Mesothelial cell of epicardium (in vitro differentiated cells): ENCODE measurements around the gene TRMT61B. TPM values are rescaled to one million over a fixed set of nuclear protein-coding genes. Genes with fewer than 3 reads are reported as not detected.

Source experiments
- DNase-seq, 2 experiments: peaks; one replicate each; pipeline ENCODE4 v3.0.0; 2021; ENCODE audit warnings: low spot score in 2 of 2; ENCODE audit not compliant: unreplicated experiment in 2 of 2
- H3K27ac Mint-ChIP-seq: 2 replicates; pipeline ENCODE4 v1.8.0; 2021; ENCODE audit warnings: mixed read lengths
- H3K27me3 Mint-ChIP-seq: 2 replicates; pipeline ENCODE4 v1.8.0; 2021; ENCODE audit warnings: low read depth, mixed read lengths
- H3K36me3 Mint-ChIP-seq: 2 replicates; pipeline ENCODE4 v1.8.0; 2021; ENCODE audit warnings: mixed read lengths
- H3K4me1 Mint-ChIP-seq: 2 replicates; pipeline ENCODE4 v1.8.0; 2021; ENCODE audit warnings: mixed read lengths
- H3K4me3 Mint-ChIP-seq: 2 replicates; pipeline ENCODE4 v1.8.0; 2021; ENCODE audit warnings: mild to moderate bottlenecking, moderate library complexity, mixed read lengths
- H3K9me3 Mint-ChIP-seq: 2 replicates; pipeline ENCODE4 v1.8.0; 2021; ENCODE audit warnings: mixed read lengths
- total RNA-seq: library from RNA; stranded (reverse); gene quantifications from 3 replicates; pipeline ENCODE4 v1.2.1, GENCODE V29; 2021
- TF ChIP-seq, protein P1 (sequence below): fragments of 200-600 bp; sonication (generic); IDR thresholded peaks from one replicate; pipeline ENCODE4 v1.5.0; 2021; ENCODE audit warnings: antibody characterized with exemption; ENCODE audit not compliant: unreplicated experiment

TRMT61B gene
- total RNA-seq = 18.6 to 19.2 TPM (median 19.1 TPM) in 3 replicates

DNA sequence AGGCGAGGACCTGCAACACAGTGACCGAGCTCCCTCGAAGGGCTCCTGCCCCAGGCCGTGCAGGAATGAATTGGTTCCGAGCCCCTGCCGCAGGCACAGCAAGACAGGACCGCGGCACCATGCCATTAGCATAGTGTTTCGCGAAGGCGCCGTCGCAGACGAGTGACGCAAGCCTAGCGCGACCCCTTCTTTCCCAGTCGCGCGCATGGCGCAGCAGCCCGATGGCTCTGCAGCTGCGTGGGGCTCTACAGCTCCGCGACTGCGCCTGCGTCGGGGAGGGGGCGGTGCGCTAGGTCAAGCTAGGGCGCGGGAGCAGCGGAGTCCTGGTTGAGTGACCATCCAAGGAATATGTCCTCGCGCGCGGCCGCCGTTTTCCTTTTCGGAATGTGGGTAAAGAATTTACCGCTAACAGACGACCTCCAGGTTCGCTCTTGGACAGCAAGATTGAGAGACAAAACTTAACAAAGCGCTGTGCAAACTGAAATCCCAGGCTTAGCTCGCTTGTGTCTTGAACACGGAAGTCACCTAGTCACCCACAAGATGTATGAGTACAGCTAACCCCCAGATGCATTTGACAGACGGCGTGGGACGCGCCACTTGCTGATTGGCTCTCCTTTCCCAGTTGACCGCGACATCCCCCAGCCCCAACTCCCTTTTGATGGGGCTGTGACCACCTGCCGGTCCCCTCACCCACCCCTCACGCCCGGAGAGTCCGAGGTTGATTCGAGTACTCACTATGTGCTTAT, at the start of gene TRMT61B:
TSS of gene TRMT61B (minus strand) at position 164 of the 746 bp plus-strand sequence. CDS start at position 132, 32 bp downstream.
- peak within 1 kb of the TSS; percentile 99 for H3K27ac Mint-ChIP-seq
- H3K9me3 Mint-ChIP-seq = no peaks in the 10 kb centered on the region
- H3K36me3 Mint-ChIP-seq = peaks cover 5% of the 10 kb centered on the region
- TF ChIP-seq, protein P1, sequence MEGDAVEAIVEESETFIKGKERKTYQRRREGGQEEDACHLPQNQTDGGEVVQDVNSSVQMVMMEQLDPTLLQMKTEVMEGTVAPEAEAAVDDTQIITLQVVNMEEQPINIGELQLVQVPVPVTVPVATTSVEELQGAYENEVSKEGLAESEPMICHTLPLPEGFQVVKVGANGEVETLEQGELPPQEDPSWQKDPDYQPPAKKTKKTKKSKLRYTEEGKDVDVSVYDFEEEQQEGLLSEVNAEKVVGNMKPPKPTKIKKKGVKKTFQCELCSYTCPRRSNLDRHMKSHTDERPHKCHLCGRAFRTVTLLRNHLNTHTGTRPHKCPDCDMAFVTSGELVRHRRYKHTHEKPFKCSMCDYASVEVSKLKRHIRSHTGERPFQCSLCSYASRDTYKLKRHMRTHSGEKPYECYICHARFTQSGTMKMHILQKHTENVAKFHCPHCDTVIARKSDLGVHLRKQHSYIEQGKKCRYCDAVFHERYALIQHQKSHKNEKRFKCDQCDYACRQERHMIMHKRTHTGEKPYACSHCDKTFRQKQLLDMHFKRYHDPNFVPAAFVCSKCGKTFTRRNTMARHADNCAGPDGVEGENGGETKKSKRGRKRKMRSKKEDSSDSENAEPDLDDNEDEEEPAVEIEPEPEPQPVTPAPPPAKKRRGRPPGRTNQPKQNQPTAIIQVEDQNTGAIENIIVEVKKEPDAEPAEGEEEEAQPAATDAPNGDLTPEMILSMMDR = no peak
- H3K27me3 Mint-ChIP-seq = peaks cover 10% of the 10 kb centered on the region
- peaks cover 25% of the 10 kb centered on the region for H3K4me1 Mint-ChIP-seq
- H3K4me3 Mint-ChIP-seq = peak within 1 kb of the TSS; percentile 98
- DNase-seq = peak; percentile 92 to 98

DNA sequence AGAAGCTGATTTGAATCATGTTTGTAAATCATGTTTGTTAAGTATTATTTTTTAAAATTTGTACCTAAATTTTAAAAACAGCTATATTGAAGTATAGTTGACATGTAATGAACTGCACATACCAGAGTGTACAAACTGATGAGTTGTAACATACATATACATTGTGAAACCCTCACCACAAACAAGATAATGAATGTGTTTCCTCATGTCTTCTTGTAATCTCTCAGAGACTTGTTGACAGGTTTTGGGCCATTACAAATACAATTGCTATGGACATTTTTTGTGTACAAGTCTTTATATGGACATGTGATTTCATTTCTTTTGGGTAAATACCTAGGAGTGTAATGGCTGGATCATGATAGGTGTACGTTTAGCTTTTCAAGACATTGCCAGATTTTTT, 45.8 kb upstream of the TRMT61B start:
- H3K9me3 Mint-ChIP-seq = no peaks in the 10 kb centered on the region
- H3K36me3 Mint-ChIP-seq = peaks cover 35% of the 10 kb centered on the region
- H3K27me3 Mint-ChIP-seq = no peaks in the 10 kb centered on the region
- no peak overlapping the region for H3K27ac Mint-ChIP-seq
- DNase-seq = no peak
- TF ChIP-seq, protein P1 = no peak
- H3K4me3 Mint-ChIP-seq = no peak overlapping the region
- no peaks in the 10 kb centered on the region for H3K4me1 Mint-ChIP-seq

DNA sequence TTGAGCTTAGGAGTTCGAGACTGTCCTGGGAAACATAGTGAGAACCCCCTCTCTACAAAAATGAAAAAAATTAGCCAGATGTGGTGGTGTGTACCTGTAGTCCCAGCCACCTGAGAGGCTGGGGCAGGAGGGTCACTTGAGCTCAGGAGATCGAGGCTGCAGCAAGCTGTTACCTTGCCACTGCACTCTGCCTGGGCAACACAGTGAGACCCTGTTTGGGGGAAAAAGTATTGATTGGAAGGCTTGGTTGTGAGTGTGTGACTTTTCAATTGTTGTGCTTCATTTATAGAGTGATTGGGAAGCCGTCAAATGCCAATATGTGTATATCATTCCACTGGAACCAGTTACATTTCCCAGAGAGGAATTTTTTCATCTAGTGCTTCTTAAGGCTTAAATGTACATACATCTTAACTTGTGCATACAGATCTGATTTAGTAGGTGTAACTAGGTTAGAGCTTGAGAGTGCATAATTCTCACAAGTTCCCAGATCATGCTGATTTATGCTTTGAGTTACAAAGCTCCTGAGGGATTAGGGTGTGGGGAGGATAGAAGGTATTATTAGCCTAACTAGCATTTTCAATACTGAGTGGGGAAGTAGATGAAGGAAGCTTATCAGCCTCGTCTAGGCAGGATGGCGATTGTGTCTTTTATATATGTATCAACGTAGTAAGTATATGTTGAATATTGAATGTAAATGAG, 39.7 kb upstream of the TRMT61B start:
- no peak for DNase-seq
- no peak overlapping the region for H3K27ac Mint-ChIP-seq
- H3K4me3 Mint-ChIP-seq = no peak overlapping the region
- no peaks in the 10 kb centered on the region for H3K9me3 Mint-ChIP-seq
- TF ChIP-seq, protein P1 = no peak
- peaks cover 6% of the 10 kb centered on the region for H3K4me1 Mint-ChIP-seq
- no peaks in the 10 kb centered on the region for H3K27me3 Mint-ChIP-seq
- H3K36me3 Mint-ChIP-seq = peaks cover 56% of the 10 kb centered on the region

DNA sequence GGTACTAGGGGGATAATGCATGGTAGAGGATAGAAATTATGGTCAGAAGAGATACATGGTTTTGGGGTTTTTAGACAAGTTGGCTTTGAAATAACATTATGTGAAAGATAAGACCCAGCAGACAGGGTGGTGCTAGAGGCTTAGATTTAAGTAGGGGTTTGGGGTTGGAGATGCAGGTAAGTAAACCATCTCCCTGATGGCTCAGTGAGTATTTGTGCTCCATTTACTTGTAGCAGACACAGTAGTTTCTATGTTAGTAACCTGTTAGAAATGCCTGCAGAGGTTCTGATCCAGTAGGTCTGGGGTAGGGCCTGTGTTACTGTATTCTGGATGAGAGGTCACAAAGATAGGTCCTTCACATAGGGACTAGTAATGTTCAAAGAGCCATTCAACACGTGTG, 38.1 kb upstream of the TRMT61B start:
- no peak for DNase-seq
- no peaks in the 10 kb centered on the region for H3K27me3 Mint-ChIP-seq
- peaks cover 7% of the 10 kb centered on the region for H3K4me1 Mint-ChIP-seq

DNA sequence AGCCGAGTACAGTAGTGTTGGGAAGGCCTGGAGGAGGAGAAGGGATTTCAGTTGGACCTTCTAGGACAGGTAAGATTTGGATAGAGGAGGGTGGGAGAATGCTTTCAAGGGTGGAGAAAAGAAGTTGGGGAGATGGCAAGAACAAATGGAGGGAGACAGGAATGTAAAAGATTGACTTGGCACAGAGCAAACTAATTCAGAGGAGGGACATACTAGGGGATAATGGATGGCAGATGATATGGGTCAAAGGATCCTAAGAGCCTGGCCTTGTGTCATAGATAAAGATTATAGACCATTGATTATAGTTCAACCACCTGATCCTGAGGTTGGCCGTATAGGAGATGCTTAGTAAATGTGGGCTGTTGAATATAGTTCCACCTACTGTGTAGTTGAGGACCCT, 36.7 kb upstream of the TRMT61B start:
- DNase-seq = no peak
- no peak overlapping the region for H3K27ac Mint-ChIP-seq
- TF ChIP-seq, protein P1 = no peak

More for the DNA sequence above, 38.1 kb upstream of the TRMT61B start:
- peaks cover 49% of the 10 kb centered on the region for H3K36me3 Mint-ChIP-seq
- no peak overlapping the region for H3K27ac Mint-ChIP-seq
- H3K9me3 Mint-ChIP-seq = no peaks in the 10 kb centered on the region
- TF ChIP-seq, protein P1 = no peak
- no peak overlapping the region for H3K4me3 Mint-ChIP-seq

More for the DNA sequence above, 36.7 kb upstream of the TRMT61B start:
- no peak overlapping the region for H3K4me3 Mint-ChIP-seq
- H3K36me3 Mint-ChIP-seq = peaks cover 42% of the 10 kb centered on the region
- H3K27me3 Mint-ChIP-seq = no peaks in the 10 kb centered on the region
- H3K4me1 Mint-ChIP-seq = peaks cover 7% of the 10 kb centered on the region
- H3K9me3 Mint-ChIP-seq = no peaks in the 10 kb centered on the region
